Measurements from ENCODE around the gene EPB41L4B. TPM values are rescaled to one million over a fixed set of nuclear protein-coding genes. Genes with fewer than 3 reads are reported as not detected.
"Not testable (repeated sequence)": the region's sequence is repeated elsewhere in the genome, so short reads cannot be mapped to it uniquely, and the experiment has no call there.

Gene EPB41L4B
- total and polyA plus RNA-seq, 4 donors = 6.0 to 14.5 (median 12.2) TPM

DNA sequence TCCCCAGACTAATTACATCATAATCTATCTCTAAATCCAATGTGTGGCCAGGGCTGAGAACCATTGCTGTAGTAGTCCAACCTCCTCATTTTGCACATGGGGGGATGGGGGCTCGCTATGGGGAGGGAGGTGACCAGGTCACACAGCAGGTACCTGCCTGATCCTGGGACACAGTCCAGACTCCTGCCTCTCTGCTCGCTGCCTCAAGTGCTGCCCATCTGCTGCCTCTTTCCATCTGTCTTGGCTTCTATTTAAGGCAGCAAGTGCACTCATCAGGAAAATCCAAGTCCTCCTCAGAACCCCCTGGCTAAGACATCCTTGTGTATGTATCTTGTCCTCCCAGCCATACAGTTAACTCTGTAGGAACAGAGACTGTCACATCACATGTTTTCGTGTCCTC, 96.1 kb downstream of the EPB41L4B start:
- no peak overlapping the region for H3K9ac ChIP-seq (ENCODE audit: insufficient read depth in 1 of 2, low read length in 2 of 2)
- TF ChIP-seq CTCF (IDR thresholded peaks at IDR 0.05; ENCODE audit: control extremely low read depth, extremely low read depth) = no peak
- H3K36me3 ChIP-seq (ENCODE audit: control insufficient read depth in 4 of 4, insufficient read depth in 4 of 4, low read length in 4 of 4) = no peaks in the 10 kb centered on the region
- H3K4me3 ChIP-seq = no peak overlapping the region
- no peak overlapping the region for H3K27ac ChIP-seq (ENCODE audit: low read depth in 1 of 2, low read length in 1 of 2)
- no peaks in the 10 kb centered on the region for H3K4me1 ChIP-seq (ENCODE audit: control insufficient read depth in 5 of 5, insufficient read depth in 5 of 5, low read length in 5 of 5)
- H3K9me3 ChIP-seq (ENCODE audit: control insufficient read depth in 4 of 4, insufficient read depth in 3 of 4, low read length in 3 of 4) = peaks cover 0 to 2% (median 0%) of the 10 kb centered on the region in 4 donors
- H3K27me3 ChIP-seq (ENCODE audit: control insufficient read depth in 3 of 3, insufficient read depth in 3 of 3, low read length in 2 of 3) = peaks cover 0 to 5% (median 0%) of the 10 kb centered on the region in 3 donors
- DNase-seq = no peak
- 85 to 87% methylated on average over 3 of the region's 3 CpGs for WGBS, 2 donors
- ATAC-seq (ENCODE audit: insufficient read depth, low FRiP score) = no peak

DNA sequence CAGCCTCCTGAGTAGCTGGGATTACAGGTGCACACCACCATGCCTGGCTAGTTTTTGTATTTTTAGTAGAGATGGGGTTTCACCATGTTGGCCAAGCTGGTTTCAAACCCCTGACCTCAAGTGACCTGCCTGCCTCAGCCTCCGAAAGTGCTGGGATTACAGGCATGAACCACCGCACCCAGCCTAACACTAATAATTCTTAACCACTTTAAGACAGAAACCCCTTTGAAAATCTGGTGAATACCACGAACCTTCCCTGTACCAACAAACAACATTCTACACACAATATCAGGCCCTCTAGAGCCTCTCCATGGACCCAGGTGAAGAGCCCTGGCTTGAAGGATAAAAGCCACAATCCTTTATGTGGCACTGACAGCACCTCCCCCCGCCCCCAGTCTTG, 102.6 kb downstream of the EPB41L4B start:
- H3K27ac ChIP-seq (ENCODE audit: low read depth in 1 of 2, low read length in 1 of 2); ATAC-seq (ENCODE audit: insufficient read depth, low FRiP score); H3K27me3 ChIP-seq (ENCODE audit: control insufficient read depth in 3 of 3, insufficient read depth in 3 of 3, low read length in 2 of 3); DNase-seq; H3K4me1 ChIP-seq (ENCODE audit: control insufficient read depth in 5 of 5, insufficient read depth in 5 of 5, low read length in 5 of 5); H3K4me3 ChIP-seq; H3K9ac ChIP-seq (ENCODE audit: insufficient read depth in 1 of 2, low read length in 2 of 2); H3K36me3 ChIP-seq (ENCODE audit: control insufficient read depth in 4 of 4, insufficient read depth in 4 of 4, low read length in 4 of 4); H3K9me3 ChIP-seq (ENCODE audit: control insufficient read depth in 4 of 4, insufficient read depth in 3 of 4, low read length in 3 of 4): not testable (repeated sequence)
- 79 to 82% methylated on average over 4 of the region's 4 CpGs for WGBS, 2 donors

- 85 to 97% methylated on average over 6 of the region's 6 CpGs for WGBS, 2 donors
- Histone ChIP-seq H3K27ac (ENCODE audit: low read depth in 1 of 2, low read length in 1 of 2) (no peak overlapping the region), H3K36me3 (ENCODE audit: control insufficient read depth in 4 of 4, insufficient read depth in 4 of 4, low read length in 4 of 4) (no peaks in the 10 kb centered on the region), H3K4me3 (no peak overlapping the region), H3K4me1 (ENCODE audit: control insufficient read depth in 5 of 5, insufficient read depth in 5 of 5, low read length in 5 of 5) (no peaks in the 10 kb centered on the region), H3K9ac (ENCODE audit: insufficient read depth in 1 of 2, low read length in 2 of 2) (no peak overlapping the region), H3K9me3 (ENCODE audit: control insufficient read depth in 4 of 4, insufficient read depth in 3 of 4, low read length in 3 of 4) (no peaks in the 10 kb centered on the region), H3K27me3 (ENCODE audit: control insufficient read depth in 3 of 3, insufficient read depth in 3 of 3, low read length in 2 of 3) (no peaks in the 10 kb centered on the region)
- ATAC-seq (ENCODE audit: insufficient read depth, low FRiP score) = no peak
- no peak for DNase-seq
- no peak for TF ChIP-seq CTCF (IDR thresholded peaks at IDR 0.05; ENCODE audit: control extremely low read depth, extremely low read depth)
Measured at GRCh38 chr9:109214414-109214813, 106.4 kb downstream of the EPB41L4B start.

DNA sequence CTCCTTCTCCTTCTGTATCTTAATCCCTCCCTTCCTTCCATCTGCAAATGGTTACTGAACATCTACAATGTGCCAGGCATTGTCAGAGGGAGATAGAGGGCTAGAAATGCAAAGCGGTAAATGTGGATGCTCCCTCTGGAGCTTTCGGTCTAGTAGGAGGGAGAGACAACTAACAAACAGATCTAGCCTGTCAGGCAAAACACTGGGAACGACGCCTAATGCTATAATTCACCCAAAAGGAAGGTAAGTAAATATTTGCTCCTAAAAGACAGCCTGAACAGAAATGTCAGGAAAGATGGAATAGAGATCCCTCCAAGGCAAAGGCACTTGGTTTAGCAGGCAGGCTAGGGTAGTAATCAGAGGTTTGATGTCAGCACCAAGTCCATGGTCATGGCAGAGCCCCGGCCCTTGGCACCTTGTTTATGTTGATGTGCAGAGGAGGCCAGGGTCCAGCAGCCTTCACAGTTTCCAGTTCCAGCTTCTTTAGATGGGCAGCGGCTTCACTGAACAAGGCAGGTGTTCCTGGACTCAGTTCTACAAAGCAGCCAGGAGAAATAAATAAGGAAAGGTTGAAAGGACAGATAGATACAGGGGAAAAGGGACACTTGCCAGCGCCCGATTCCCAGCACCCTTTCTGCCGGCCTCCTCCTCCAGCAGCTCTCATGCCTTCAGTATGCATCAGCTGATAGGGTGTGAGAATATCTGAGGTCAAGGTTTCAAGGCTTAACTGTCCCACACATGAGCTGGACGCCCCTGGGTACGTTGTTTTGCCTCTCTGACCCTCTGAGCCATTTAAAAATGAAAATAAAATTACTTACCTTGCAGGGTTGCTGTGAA, 107.4 kb downstream of the EPB41L4B start:
- TF ChIP-seq CTCF (IDR thresholded peaks at IDR 0.05; ENCODE audit: control extremely low read depth, extremely low read depth) = no peak
- Histone ChIP-seq H3K27me3 (ENCODE audit: control insufficient read depth in 3 of 3, insufficient read depth in 3 of 3, low read length in 2 of 3) (no peaks in the 10 kb centered on the region), H3K9ac (ENCODE audit: insufficient read depth in 1 of 2, low read length in 2 of 2) (no peak overlapping the region), H3K9me3 (ENCODE audit: control insufficient read depth in 4 of 4, insufficient read depth in 3 of 4, low read length in 3 of 4) (no peaks in the 10 kb centered on the region), H3K4me1 (ENCODE audit: control insufficient read depth in 5 of 5, insufficient read depth in 5 of 5, low read length in 5 of 5) (no peaks in the 10 kb centered on the region), H3K36me3 (ENCODE audit: control insufficient read depth in 4 of 4, insufficient read depth in 4 of 4, low read length in 4 of 4) (no peaks in the 10 kb centered on the region), H3K27ac (ENCODE audit: low read depth in 1 of 2, low read length in 1 of 2) (no peak overlapping the region), H3K4me3 (no peak overlapping the region)
- ATAC-seq (ENCODE audit: insufficient read depth, low FRiP score) (no peak), DNase-seq (no peak)
- 82 to 84% methylated on average over 11 of the region's 11 CpGs for WGBS, 2 donors

All from lung (tissue), 12 donors.